CD4-positive, alpha-beta T cell treated with Interleukin-15 for 4 hours (primary cell): Measurements from ENCODE around the gene PARP6.

Experiments
- DNase-seq: peaks from one replicate; pipeline ENCODE4 v3.0.0-alpha.2; 2020; ENCODE audit warnings: low spot score

The PARP6 gene

GRCh38 chr15:72199721-72200212 lies 72.6 kb downstream of the PARP6 start:
- peak; percentile 80 for DNase-seq

GRCh38 chr15:72199205-72199515 lies 73.2 kb downstream of the PARP6 start:
- no peak for DNase-seq

- no peak for DNase-seq
These were observed 73.8 kb downstream of the PARP6 start for GRCh38 chr15:72198356-72199204.

GRCh38 chr15:72197460-72198355 lies 74.6 kb downstream of the PARP6 start, which contains the start of gene GRAMD2A:
Gene GRAMD2A (minus strand): TSS chr15:72197787.
- no peak for DNase-seq

- DNase-seq = no peak
These were observed 75.3 kb downstream of the PARP6 start for GRCh38 chr15:72197041-72197459.

- no peak for DNase-seq
These were observed 75.8 kb downstream of the PARP6 start for GRCh38 chr15:72196409-72197040.

- DNase-seq = no peak
These were observed 77.2 kb downstream of the PARP6 start for GRCh38 chr15:72195101-72195511.

- DNase-seq = no peak
These were observed 78.4 kb downstream of the PARP6 start for GRCh38 chr15:72193836-72194396.

GRCh38 chr15:72192416-72192815 lies 79.9 kb downstream of the PARP6 start:
- no peak for DNase-seq
